GM21825 (cell line): ENCODE measurements around the gene CAMP.
A peak's percentile ranks its signal among the peaks of the same experiment; 100 is the strongest.
"Not testable (repeated sequence)": the region's sequence is repeated elsewhere in the genome, so short reads cannot be mapped to it uniquely, and the experiment has no call there.

Experiments
- ATAC-seq: cut with Tn5 transposase; IDR thresholded peaks from one replicate; pipeline ENCODE4 v1.9.1; 2021; ENCODE audit warnings: mild to moderate bottlenecking, moderate library complexity; ENCODE audit not compliant: unreplicated experiment

CAMP gene

GRCh38 chr3:48222616-48223513, at the start of gene CAMP:
TSS of gene CAMP (plus strand) at chr3:48223495. CDS start at chr3:48223512, 17 bp downstream.
- no peak for ATAC-seq

GRCh38 chr3:48178072-48178471, 45.2 kb upstream of the CAMP start:
- ATAC-seq = no peak

GRCh38 chr3:48180021-48180420, 43.3 kb upstream of the CAMP start:
- no peak for ATAC-seq

- no peak for ATAC-seq
These were observed 42.6 kb upstream of the CAMP start for GRCh38 chr3:48180531-48181253.

- no peak for ATAC-seq
These were observed 39.0 kb upstream of the CAMP start for GRCh38 chr3:48184299-48184698.

GRCh38 chr3:48185129-48185528, 38.2 kb upstream of the CAMP start:
- no peak for ATAC-seq

- no peak for ATAC-seq
These were observed 36.5 kb upstream of the CAMP start for GRCh38 chr3:48186631-48187300.

GRCh38 chr3:48187301-48187578, 36.1 kb upstream of the CAMP start:
- ATAC-seq = no peak

- peak; percentile 36 for ATAC-seq
These were observed 35.6 kb upstream of the CAMP start for GRCh38 chr3:48187579-48188265.

GRCh38 chr3:48188266-48189201, 34.8 kb upstream of the CAMP start, which contains the start of gene CDC25A:
TSS of gene CDC25A (minus strand) at chr3:48188417. CDS start at chr3:48187947, 470 bp downstream.
- ATAC-seq = peak; percentile 92

- ATAC-seq = no peak
These were observed 34.0 kb upstream of the CAMP start for GRCh38 chr3:48189321-48189720.

- ATAC-seq = no peak
These were observed 32.4 kb upstream of the CAMP start for GRCh38 chr3:48190911-48191310.

GRCh38 chr3:48194446-48195071, 28.7 kb upstream of the CAMP start:
- no peak for ATAC-seq

- ATAC-seq = no peak
These were observed 26.7 kb upstream of the CAMP start for GRCh38 chr3:48196611-48197010.

GRCh38 chr3:48199117-48199516, 24.2 kb upstream of the CAMP start:
- no peak for ATAC-seq

GRCh38 chr3:48202632-48203031, 20.7 kb upstream of the CAMP start:
- ATAC-seq = no peak

- ATAC-seq = no peak
These were observed 15.2 kb upstream of the CAMP start for GRCh38 chr3:48208076-48208475.

- no peak for ATAC-seq
These were observed 13.8 kb upstream of the CAMP start for GRCh38 chr3:48209445-48209844.

GRCh38 chr3:48210534-48210933, 12.8 kb upstream of the CAMP start:
- ATAC-seq = not testable (repeated sequence)
